ENCODE measurements around the gene PLA2G4D. TPM values are rescaled to one million over a fixed set of nuclear protein-coding genes. Genes with fewer than 3 reads are reported as not detected.

Gene PLA2G4D
- total RNA-seq, 1 experiment from 2014 or later: 0.24 TPM

- CTCF ChIA-PET: interaction anchor here (3.4 to 3.8 kb wide), 2 partner anchors 57 to 244 kb away, joined by 41 to 142 read pairs; no protein-coding TSS in a partner anchor
- DNase-seq (ENCODE audit: low spot score) (no peak), ATAC-seq (no peak)
- H3K27ac Mint-ChIP-seq: no peak overlapping the region
- no peaks in the 10 kb centered on the region for H3K27me3 Mint-ChIP-seq (ENCODE audit: low read depth)
- no peak overlapping the region for H3K4me3 Mint-ChIP-seq
- H3K9me3 Mint-ChIP-seq: peaks cover 15% of the 10 kb centered on the region
- H3K4me1 Mint-ChIP-seq: no peaks in the 10 kb centered on the region
- POLR2A ChIA-PET: no interaction called here
- H3K36me3 Mint-ChIP-seq: no peaks in the 10 kb centered on the region; the same call in 1 of the 2 replicates
- TF ChIP-seq KAT7 (CRISPR knock-in tag; IDR thresholded peaks at IDR 0.05; ENCODE audit: borderline replicate concordance) (no peak), CDX4 (CRISPR knock-in tag; IDR thresholded peaks at IDR 0.05; ENCODE audit: borderline replicate concordance) (no peak), ZNF423 (CRISPR knock-in tag; IDR thresholded peaks at IDR 0.05) (no peak), NFATC4 (CRISPR knock-in tag; IDR thresholded peaks at IDR 0.05) (no peak), ERG (CRISPR knock-in tag; IDR thresholded peaks at IDR 0.05) (no peak), EMX1 (CRISPR knock-in tag; IDR thresholded peaks at IDR 0.05) (no peak), CREM (CRISPR knock-in tag; IDR thresholded peaks at IDR 0.05) (no peak), TEAD4 (CRISPR knock-in tag; IDR thresholded peaks at IDR 0.05) (no peak), ZNF121 (CRISPR knock-in tag; IDR thresholded peaks at IDR 0.05) (no peak), TP53 (CRISPR knock-in tag; IDR thresholded peaks at IDR 0.05) (no peak), CREB1 (CRISPR knock-in tag; IDR thresholded peaks at IDR 0.05) (no peak), IRF2 (CRISPR knock-in tag; IDR thresholded peaks at IDR 0.05; ENCODE audit: borderline replicate concordance, low read depth) (no peak), TEAD1 (CRISPR knock-in tag; IDR thresholded peaks at IDR 0.05) (no peak), FOXP4 (CRISPR knock-in tag; IDR thresholded peaks at IDR 0.05) (no peak), SOX15 (CRISPR knock-in tag; IDR thresholded peaks at IDR 0.05) (no peak), STAT6 (CRISPR knock-in tag; conservative IDR thresholded peaks at IDR 0.05; ENCODE audit: low read depth) (no peak), CTCF (IDR thresholded peaks at IDR 0.05) (no peak), ZNF532 (CRISPR knock-in tag; IDR thresholded peaks at IDR 0.05; ENCODE audit: borderline replicate concordance) (no peak), ZNF219 (CRISPR knock-in tag; IDR thresholded peaks at IDR 0.05; ENCODE audit: borderline replicate concordance) (no peak)
Observed at GRCh38 chr15:42140383-42141070, 46.2 kb upstream of the PLA2G4D start.
